ENCODE measurements around the gene GLYATL3.
A peak's percentile ranks its signal among the peaks of the same experiment; 100 is the strongest.

GLYATL3 gene

GRCh38 chr6:49499623-49500022 is at the start of gene GLYATL3:
Gene GLYATL3, plus strand, starts transcription at chr6:49499923. Its CDS starts 12,068 bp downstream, at chr6:49511991.
- Histone ChIP-seq H3K9me3 (no peaks in the 10 kb centered on the region), H3K36me3 (no peaks in the 10 kb centered on the region), H3K27me3 (peaks cover 13% of the 10 kb centered on the region), H3K27ac (no peak within 1 kb of the TSS), H3K4me1 (ENCODE audit: control insufficient read depth in 1 of 2, insufficient read depth in 1 of 2, low read depth in 1 of 2, low read length in 1 of 2) (no peaks in the 10 kb centered on the region), H3K4me3 (ENCODE audit: low read depth in 1 of 2, low read length in 1 of 2) (no peak within 1 kb of the TSS)
- TF ChIP-seq CTCF (IDR thresholded peaks at IDR 0.05), result no peak

- Histone ChIP-seq H3K36me3 (peaks cover 70% of the 10 kb centered on the region), H3K27ac (no peak overlapping the region), H3K4me3 (ENCODE audit: low read depth in 1 of 2, low read length in 1 of 2) (no peak overlapping the region), H3K27me3 (no peaks in the 10 kb centered on the region), H3K9me3 (no peaks in the 10 kb centered on the region), H3K4me1 (ENCODE audit: control insufficient read depth in 1 of 2, insufficient read depth in 1 of 2, low read depth in 1 of 2, low read length in 1 of 2) (no peaks in the 10 kb centered on the region)
- TF ChIP-seq CTCF (IDR thresholded peaks at IDR 0.05), result no peak
Observed at GRCh38 chr6:49453221-49453620, 46.5 kb upstream of the GLYATL3 start.

GRCh38 chr6:49454787-49455709 is 44.7 kb upstream of the GLYATL3 start:
- H3K4me3 ChIP-seq (ENCODE audit: low read depth in 1 of 2, low read length in 1 of 2), result no peak overlapping the region
- peaks cover 6 to 10% of the 10 kb centered on the region in 2 experiments for H3K4me1 ChIP-seq (ENCODE audit: control insufficient read depth in 1 of 2, insufficient read depth in 1 of 2, low read depth in 1 of 2, low read length in 1 of 2)
- no peak for TF ChIP-seq CTCF (IDR thresholded peaks at IDR 0.05)
- peaks cover 56% of the 10 kb centered on the region for H3K36me3 ChIP-seq
- no peak overlapping the region for H3K27ac ChIP-seq
- no peaks in the 10 kb centered on the region for H3K27me3 ChIP-seq
- H3K9me3 ChIP-seq, result no peaks in the 10 kb centered on the region

DNA sequence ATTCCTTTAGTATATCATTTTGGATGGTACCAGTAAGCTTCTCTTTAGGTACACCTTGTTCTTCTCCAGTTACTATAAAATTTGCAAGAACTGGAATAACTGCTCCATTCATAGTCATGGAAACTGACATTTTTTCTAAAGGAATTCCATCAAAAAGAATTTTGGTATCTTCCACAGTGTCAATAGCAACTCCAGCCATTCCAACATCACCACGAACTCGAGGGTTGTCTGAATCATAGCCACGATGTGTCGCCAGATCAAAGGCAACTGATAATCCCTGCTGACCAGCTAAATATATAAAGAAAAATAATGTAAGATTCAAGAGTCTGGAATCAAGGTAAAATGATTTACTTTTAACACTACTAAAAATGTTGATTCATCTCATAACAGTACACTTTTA is 42.0 kb upstream of the GLYATL3 start:
- TF ChIP-seq CTCF (IDR thresholded peaks at IDR 0.05), result no peak
- H3K27me3 ChIP-seq, result no peaks in the 10 kb centered on the region

GRCh38 chr6:49462071-49462470 is 37.7 kb upstream of the GLYATL3 start:
- Histone ChIP-seq H3K27me3 (no peaks in the 10 kb centered on the region), H3K4me3 (ENCODE audit: low read depth in 1 of 2, low read length in 1 of 2) (peak overlapping the region; percentile 69 to 75), H3K27ac (peak overlapping the region; percentile 77), H3K4me1 (ENCODE audit: control insufficient read depth in 1 of 2, insufficient read depth in 1 of 2, low read depth in 1 of 2, low read length in 1 of 2) (peaks cover 31 to 36% of the 10 kb centered on the region in 2 experiments), H3K36me3 (peaks cover 11% of the 10 kb centered on the region), H3K9me3 (no peaks in the 10 kb centered on the region)
- no peak for TF ChIP-seq CTCF (IDR thresholded peaks at IDR 0.05)

More for the DNA sequence above, 42.0 kb upstream of the GLYATL3 start:
- Histone ChIP-seq H3K27ac (no peak overlapping the region), H3K4me3 (ENCODE audit: low read depth in 1 of 2, low read length in 1 of 2) (no peak overlapping the region), H3K9me3 (no peaks in the 10 kb centered on the region), H3K4me1 (ENCODE audit: control insufficient read depth in 1 of 2, insufficient read depth in 1 of 2, low read depth in 1 of 2, low read length in 1 of 2) (peaks cover 18 to 30% of the 10 kb centered on the region in 2 experiments), H3K36me3 (peaks cover 36% of the 10 kb centered on the region)

Data from neutrophil (primary cell).